Measurements from ENCODE around the gene ATXN8OS. TPM values are rescaled to one million over a fixed set of nuclear protein-coding genes. Genes with fewer than 3 reads are reported as not detected.

ATXN8OS gene
- total RNA-seq, 5 donors from 2014 or later (not counting 1 experiment from before 2014, with no cell fraction given) = not detected

GRCh38 chr13:70104481-70104880, 3.1 kb upstream of the ATXN8OS start:
- Mint-ChIP-seq H3K4me1 (no peaks in the 10 kb centered on the region), H3K36me3 (no peaks in the 10 kb centered on the region), H3K4me3 (no peak overlapping the region), H3K27me3 (peaks cover 0 to 4% of the 10 kb centered on the region in 2 donors), H3K9me3 (peaks cover 7 to 15% (median 11%) of the 10 kb centered on the region in 3 donors), H3K27ac (no peak overlapping the region)
- POLR2A ChIA-PET = no interaction called here
- no peak for ATAC-seq (replicated peaks in 1 of 4)
- Histone ChIP-seq H3K27me3 (replicated peaks in 1 of 2; ENCODE audit: control insufficient read depth in 2 of 2, extremely low read depth in 1 of 2, insufficient read depth in 2 of 2, low read length in 1 of 2) (peaks cover 0 to 8% of the 10 kb centered on the region in 2 experiments), H3K9me3 (no peaks in the 10 kb centered on the region), H3K36me3 (ENCODE audit: control insufficient read depth in 2 of 2, extremely low read depth in 1 of 2, insufficient read depth in 1 of 2, low read length in 1 of 2) (no peaks in the 10 kb centered on the region), H3K4me1 (ENCODE audit: control insufficient read depth in 1 of 2, extremely low read depth in 1 of 2, insufficient read depth in 2 of 2, low read length in 2 of 2) (no peaks in the 10 kb centered on the region), H3K4me3 (ENCODE audit: control insufficient read depth in 1 of 2, extremely low read depth in 1 of 2, low read length in 1 of 2) (no peak overlapping the region), H3K27ac (ENCODE audit: low read length) (no peak overlapping the region)
- CTCF ChIA-PET = no interaction called here
- no peak for DNase-seq

DNA sequence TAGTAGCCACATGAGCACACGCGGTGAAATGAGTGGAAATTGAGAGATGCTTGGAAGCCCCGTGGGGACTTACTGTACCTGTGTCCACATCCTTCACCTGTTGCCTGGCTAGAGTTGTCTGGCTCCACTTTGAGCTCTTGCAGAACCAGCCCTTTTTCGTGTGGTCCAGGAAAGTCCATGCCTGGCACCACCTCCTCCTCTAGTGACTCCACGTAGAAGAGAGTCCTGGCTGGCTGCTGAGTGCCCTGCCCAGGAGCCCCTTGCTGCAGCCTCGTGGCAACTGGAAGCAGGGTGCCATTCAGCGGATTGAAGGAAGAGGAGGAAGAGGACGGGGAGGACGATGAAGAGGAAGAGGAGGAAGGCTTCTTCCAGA, 515 bp upstream of the ATXN8OS start:
- peaks cover 0 to 4% of the 10 kb centered on the region in 2 donors for H3K27me3 Mint-ChIP-seq
- peaks cover 8 to 15% (median 11%) of the 10 kb centered on the region in 3 donors for H3K9me3 Mint-ChIP-seq
- Histone ChIP-seq H3K27ac (ENCODE audit: low read length) (no peak overlapping the region), H3K4me3 (ENCODE audit: control insufficient read depth in 1 of 2, extremely low read depth in 1 of 2, low read length in 1 of 2) (no peak overlapping the region), H3K27me3 (replicated peaks in 1 of 2; ENCODE audit: control insufficient read depth in 2 of 2, extremely low read depth in 1 of 2, insufficient read depth in 2 of 2, low read length in 1 of 2) (peaks cover 0 to 8% of the 10 kb centered on the region in 2 experiments), H3K9me3 (no peaks in the 10 kb centered on the region), H3K4me1 (ENCODE audit: control insufficient read depth in 1 of 2, extremely low read depth in 1 of 2, insufficient read depth in 2 of 2, low read length in 2 of 2) (no peaks in the 10 kb centered on the region), H3K36me3 (ENCODE audit: control insufficient read depth in 2 of 2, extremely low read depth in 1 of 2, insufficient read depth in 1 of 2, low read length in 1 of 2) (no peaks in the 10 kb centered on the region)
- ATAC-seq (replicated peaks in 1 of 4) (no peak), DNase-seq (no peak)
- no peaks in the 10 kb centered on the region for H3K36me3 Mint-ChIP-seq
- H3K4me1 Mint-ChIP-seq = no peaks in the 10 kb centered on the region
- WGBS (ENCODE audit: insufficient coverage) = 20% methylated on average over 5 of the region's 9 CpGs
- H3K4me3 Mint-ChIP-seq = no peak overlapping the region
- H3K27ac Mint-ChIP-seq = no peak overlapping the region
- ChIA-PET POLR2A (no interaction called here), CTCF (no interaction called here)

DNA sequence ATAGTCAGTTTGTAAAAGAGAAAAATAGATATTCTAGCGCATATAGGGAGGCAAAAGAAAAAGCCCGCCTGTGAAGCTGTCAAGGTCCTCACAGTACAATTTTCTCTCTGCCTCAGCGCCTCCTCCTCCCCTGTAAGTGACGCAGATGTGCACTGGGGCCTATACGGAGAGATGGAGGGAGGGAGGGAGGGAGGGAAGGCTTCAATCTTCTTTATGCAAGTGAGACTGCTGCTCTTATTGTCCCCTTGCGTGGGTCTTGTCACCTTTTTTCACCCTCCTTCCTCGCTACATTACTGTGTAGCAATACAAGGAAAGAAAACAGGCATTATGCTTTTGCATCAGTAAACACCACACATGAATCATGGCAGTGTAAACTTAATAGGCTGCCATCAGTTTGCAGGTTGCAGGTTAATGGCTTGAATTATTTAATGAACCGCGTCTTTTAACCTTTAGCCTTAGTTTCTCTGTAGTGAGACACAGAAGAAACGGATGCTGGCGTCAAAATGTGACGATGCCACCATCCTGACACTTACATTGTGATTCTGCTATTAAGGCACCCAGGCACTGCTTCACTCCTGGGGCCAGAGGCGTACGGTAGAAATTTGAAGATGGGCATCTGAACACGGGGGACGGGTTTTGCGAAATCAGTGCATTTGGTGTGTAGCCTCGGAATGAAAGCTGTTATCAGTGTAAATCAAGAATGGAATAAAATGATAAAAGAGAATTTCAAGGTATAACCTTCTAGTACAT, 905 bp downstream of the ATXN8OS start, which contains the start of gene KLHL1:
Gene KLHL1 (minus strand): TSS at position 97 of the 750 bp plus-strand sequence. CDS start 753 bp downstream, outside the sequence.
- no peak within 1 kb of the TSS for H3K4me3 Mint-ChIP-seq
- Histone ChIP-seq H3K4me3 (ENCODE audit: control insufficient read depth in 1 of 2, extremely low read depth in 1 of 2, low read length in 1 of 2) (no peak within 1 kb of the TSS), H3K27ac (ENCODE audit: low read length) (no peak within 1 kb of the TSS), H3K9me3 (no peaks in the 10 kb centered on the region), H3K4me1 (ENCODE audit: control insufficient read depth in 1 of 2, extremely low read depth in 1 of 2, insufficient read depth in 2 of 2, low read length in 2 of 2) (no peaks in the 10 kb centered on the region), H3K36me3 (ENCODE audit: control insufficient read depth in 2 of 2, extremely low read depth in 1 of 2, insufficient read depth in 1 of 2, low read length in 1 of 2) (no peaks in the 10 kb centered on the region), H3K27me3 (replicated peaks in 1 of 2; ENCODE audit: control insufficient read depth in 2 of 2, extremely low read depth in 1 of 2, insufficient read depth in 2 of 2, low read length in 1 of 2) (peaks cover 0 to 8% of the 10 kb centered on the region in 2 experiments)
- H3K9me3 Mint-ChIP-seq = peaks cover 4 to 8% (median 7%) of the 10 kb centered on the region in 3 donors
- no peak within 1 kb of the TSS for H3K27ac Mint-ChIP-seq
- H3K27me3 Mint-ChIP-seq = peaks cover 0 to 4% of the 10 kb centered on the region in 2 donors
- POLR2A ChIA-PET = interaction anchor here in 1 of 2 donors (0.6 kb wide), 1 partner anchor 1168 kb away, joined by 4 read pairs; no protein-coding TSS in a partner anchor
- CTCF ChIA-PET = no interaction called here
- H3K4me1 Mint-ChIP-seq = no peaks in the 10 kb centered on the region
- WGBS (ENCODE audit: insufficient coverage) = 85% methylated on average over 9 of the region's 18 CpGs
- ATAC-seq (replicated peaks in 1 of 4) = no peak
- no peak for DNase-seq
- H3K36me3 Mint-ChIP-seq = no peaks in the 10 kb centered on the region

DNA sequence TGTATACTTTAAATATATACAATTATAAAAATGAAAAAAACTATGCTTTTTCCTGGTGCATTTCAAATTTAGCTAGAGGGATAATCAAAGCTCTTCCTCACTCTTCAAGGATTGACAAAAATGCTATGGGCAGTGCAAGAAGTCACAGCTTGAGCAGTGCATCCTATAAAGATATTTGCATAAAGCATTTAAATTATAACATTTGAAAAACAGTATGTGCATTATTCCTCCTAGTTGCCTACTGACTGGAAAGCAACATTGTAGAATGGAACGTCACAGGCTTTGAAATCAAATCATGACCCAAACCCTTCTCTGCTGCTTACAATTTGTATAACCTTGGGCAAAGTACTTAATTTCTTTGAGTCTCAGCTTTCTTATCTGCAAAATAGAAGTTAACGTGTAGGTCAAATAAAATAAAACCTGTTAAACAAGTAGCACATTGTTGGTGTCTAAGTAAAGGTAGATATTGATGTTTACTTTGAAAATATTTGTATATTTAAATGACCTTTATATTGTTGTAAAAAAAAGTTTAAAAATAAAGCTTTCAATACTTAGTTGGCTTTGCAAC, 9.8 kb downstream of the ATXN8OS start:
- no peak overlapping the region for H3K27ac ChIP-seq (ENCODE audit: low read length)
- H3K27me3 Mint-ChIP-seq = no peaks in the 10 kb centered on the region
- DNase-seq (no peak), ATAC-seq (replicated peaks in 1 of 4) (no peak)
- ChIA-PET CTCF (no interaction called here), POLR2A (no interaction called here)
- H3K9me3 Mint-ChIP-seq = peaks cover 6 to 12% (median 8%) of the 10 kb centered on the region in 3 donors
- H3K27ac Mint-ChIP-seq = no peak overlapping the region
- H3K4me3 ChIP-seq (ENCODE audit: control insufficient read depth in 1 of 2, extremely low read depth in 1 of 2, low read length in 1 of 2) = no peak overlapping the region
- no peaks in the 10 kb centered on the region for H3K27me3 ChIP-seq (replicated peaks in 1 of 2; ENCODE audit: control insufficient read depth in 2 of 2, extremely low read depth in 1 of 2, insufficient read depth in 2 of 2, low read length in 1 of 2)
- H3K4me3 Mint-ChIP-seq = no peak overlapping the region
- no peaks in the 10 kb centered on the region for H3K36me3 Mint-ChIP-seq
- H3K4me1 Mint-ChIP-seq = no peaks in the 10 kb centered on the region
- WGBS (ENCODE audit: insufficient coverage) = no CpG with 5 or more reads among the region's 2 CpGs
- no peaks in the 10 kb centered on the region for H3K36me3 ChIP-seq (ENCODE audit: control insufficient read depth in 2 of 2, extremely low read depth in 1 of 2, insufficient read depth in 1 of 2, low read length in 1 of 2)
- no peaks in the 10 kb centered on the region for H3K9me3 ChIP-seq
- no peaks in the 10 kb centered on the region for H3K4me1 ChIP-seq (ENCODE audit: control insufficient read depth in 1 of 2, extremely low read depth in 1 of 2, insufficient read depth in 2 of 2, low read length in 2 of 2)

- H3K27ac Mint-ChIP-seq = no peak overlapping the region
- no CpG with 5 or more reads among the region's 5 CpGs for WGBS (ENCODE audit: insufficient coverage)
These were observed 18.1 kb downstream of the ATXN8OS start for GRCh38 chr13:70125693-70126092.

DNA sequence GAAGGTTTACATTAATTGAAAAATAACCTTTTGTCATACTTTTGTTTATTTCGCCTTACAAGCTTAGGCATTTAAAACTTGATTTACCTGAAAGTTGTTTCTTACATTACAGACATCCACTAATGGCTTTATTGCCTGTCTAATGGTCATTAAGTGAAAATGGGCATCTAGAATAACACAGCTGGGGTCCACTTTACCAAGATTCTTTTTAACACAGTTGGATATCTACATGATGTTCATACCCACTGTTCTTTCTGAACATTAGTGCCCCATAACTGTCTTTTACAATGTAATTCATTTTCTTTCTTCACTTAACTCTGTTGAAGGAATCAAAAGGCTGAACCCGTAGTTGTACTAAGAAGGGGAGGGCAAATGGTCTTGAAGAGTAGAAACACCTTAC, 20.5 kb downstream of the ATXN8OS start:
- Mint-ChIP-seq H3K27ac (no peak overlapping the region), H3K4me1 (no peaks in the 10 kb centered on the region), H3K4me3 (no peak overlapping the region), H3K36me3 (no peaks in the 10 kb centered on the region), H3K27me3 (no peaks in the 10 kb centered on the region), H3K9me3 (peaks cover 13 to 19% (median 14%) of the 10 kb centered on the region in 3 donors)
- H3K4me3 ChIP-seq (ENCODE audit: control insufficient read depth in 1 of 2, extremely low read depth in 1 of 2, low read length in 1 of 2) = no peak overlapping the region
- no peaks in the 10 kb centered on the region for H3K9me3 ChIP-seq
- POLR2A ChIA-PET = no interaction called here
- no peaks in the 10 kb centered on the region for H3K36me3 ChIP-seq (ENCODE audit: control insufficient read depth in 2 of 2, extremely low read depth in 1 of 2, insufficient read depth in 1 of 2, low read length in 1 of 2)
- no peak for DNase-seq
- H3K27ac ChIP-seq (ENCODE audit: low read length) = no peak overlapping the region
- no CpG with 5 or more reads among the region's 2 CpGs for WGBS (ENCODE audit: insufficient coverage)
- no peak for ATAC-seq (replicated peaks in 1 of 4)
- no peaks in the 10 kb centered on the region for H3K27me3 ChIP-seq (replicated peaks in 1 of 2; ENCODE audit: control insufficient read depth in 2 of 2, extremely low read depth in 1 of 2, insufficient read depth in 2 of 2, low read length in 1 of 2)
- no peaks in the 10 kb centered on the region for H3K4me1 ChIP-seq (ENCODE audit: control insufficient read depth in 1 of 2, extremely low read depth in 1 of 2, insufficient read depth in 2 of 2, low read length in 2 of 2)
- CTCF ChIA-PET = no interaction called here

More at GRCh38 chr13:70125693-70126092, 18.1 kb downstream of the ATXN8OS start:
- H3K9me3 ChIP-seq = no peaks in the 10 kb centered on the region
- ATAC-seq (replicated peaks in 1 of 4) (no peak), DNase-seq (no peak)
- no peaks in the 10 kb centered on the region for H3K27me3 ChIP-seq (replicated peaks in 1 of 2; ENCODE audit: control insufficient read depth in 2 of 2, extremely low read depth in 1 of 2, insufficient read depth in 2 of 2, low read length in 1 of 2)
- POLR2A ChIA-PET = no interaction called here
- CTCF ChIA-PET = no interaction called here
- H3K4me3 ChIP-seq (ENCODE audit: control insufficient read depth in 1 of 2, extremely low read depth in 1 of 2, low read length in 1 of 2) = no peak overlapping the region
- Mint-ChIP-seq H3K27me3 (no peaks in the 10 kb centered on the region), H3K4me3 (no peak overlapping the region), H3K36me3 (no peaks in the 10 kb centered on the region), H3K4me1 (no peaks in the 10 kb centered on the region), H3K9me3 (peaks cover 10 to 23% (median 17%) of the 10 kb centered on the region in 3 donors)
- H3K27ac ChIP-seq (ENCODE audit: low read length) = no peak overlapping the region
- no peaks in the 10 kb centered on the region for H3K36me3 ChIP-seq (ENCODE audit: control insufficient read depth in 2 of 2, extremely low read depth in 1 of 2, insufficient read depth in 1 of 2, low read length in 1 of 2)
- H3K4me1 ChIP-seq (ENCODE audit: control insufficient read depth in 1 of 2, extremely low read depth in 1 of 2, insufficient read depth in 2 of 2, low read length in 2 of 2) = no peaks in the 10 kb centered on the region
